ENCODE data around the gene C2orf72. TPM values are rescaled to one million over a fixed set of nuclear protein-coding genes. Genes with fewer than 3 reads are reported as not detected.

The C2orf72 gene
- total RNA-seq, 4 donors from 2014 or later = 0.19 TPM; not detected in 3

GRCh38 chr2:231036131-231036530 is 1.2 kb upstream of the C2orf72 start:
- DNase-seq (ENCODE audit: low spot score) = no peak
- no peak for ATAC-seq (ENCODE audit: low FRiP score)
- TF ChIP-seq, protein P1, sequence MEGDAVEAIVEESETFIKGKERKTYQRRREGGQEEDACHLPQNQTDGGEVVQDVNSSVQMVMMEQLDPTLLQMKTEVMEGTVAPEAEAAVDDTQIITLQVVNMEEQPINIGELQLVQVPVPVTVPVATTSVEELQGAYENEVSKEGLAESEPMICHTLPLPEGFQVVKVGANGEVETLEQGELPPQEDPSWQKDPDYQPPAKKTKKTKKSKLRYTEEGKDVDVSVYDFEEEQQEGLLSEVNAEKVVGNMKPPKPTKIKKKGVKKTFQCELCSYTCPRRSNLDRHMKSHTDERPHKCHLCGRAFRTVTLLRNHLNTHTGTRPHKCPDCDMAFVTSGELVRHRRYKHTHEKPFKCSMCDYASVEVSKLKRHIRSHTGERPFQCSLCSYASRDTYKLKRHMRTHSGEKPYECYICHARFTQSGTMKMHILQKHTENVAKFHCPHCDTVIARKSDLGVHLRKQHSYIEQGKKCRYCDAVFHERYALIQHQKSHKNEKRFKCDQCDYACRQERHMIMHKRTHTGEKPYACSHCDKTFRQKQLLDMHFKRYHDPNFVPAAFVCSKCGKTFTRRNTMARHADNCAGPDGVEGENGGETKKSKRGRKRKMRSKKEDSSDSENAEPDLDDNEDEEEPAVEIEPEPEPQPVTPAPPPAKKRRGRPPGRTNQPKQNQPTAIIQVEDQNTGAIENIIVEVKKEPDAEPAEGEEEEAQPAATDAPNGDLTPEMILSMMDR (IDR thresholded peaks at IDR 0.05) = no peak

DNA sequence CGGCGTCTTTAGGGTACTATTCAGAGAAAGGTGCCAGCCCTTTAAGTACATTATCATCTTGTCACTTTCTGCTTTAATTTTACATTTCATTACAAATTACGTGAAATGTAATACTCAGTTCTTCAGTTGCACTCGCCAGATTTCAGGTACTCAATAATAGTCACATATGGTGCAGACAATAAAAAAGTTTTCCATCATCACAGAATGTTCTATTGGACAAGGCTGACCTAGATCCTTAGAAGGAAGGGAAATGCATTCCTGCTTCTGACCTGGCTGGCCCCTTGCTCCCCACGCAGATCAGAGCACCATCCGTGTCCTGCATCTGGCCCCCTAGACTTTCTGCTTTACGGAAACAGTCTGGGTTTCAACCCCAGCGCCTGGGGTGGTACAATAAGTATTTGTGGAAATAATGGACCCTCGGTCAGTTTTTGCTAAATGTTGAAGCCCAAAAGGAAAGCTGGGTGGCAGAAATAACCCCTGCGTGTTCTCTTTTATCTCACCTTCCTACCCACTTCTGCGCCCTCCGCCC is 681 bp upstream of the C2orf72 start:
- DNase-seq (ENCODE audit: low spot score) (no peak), ATAC-seq (ENCODE audit: low FRiP score) (no peak)
- TF ChIP-seq, protein P1 (IDR thresholded peaks at IDR 0.05) = no peak

DNA sequence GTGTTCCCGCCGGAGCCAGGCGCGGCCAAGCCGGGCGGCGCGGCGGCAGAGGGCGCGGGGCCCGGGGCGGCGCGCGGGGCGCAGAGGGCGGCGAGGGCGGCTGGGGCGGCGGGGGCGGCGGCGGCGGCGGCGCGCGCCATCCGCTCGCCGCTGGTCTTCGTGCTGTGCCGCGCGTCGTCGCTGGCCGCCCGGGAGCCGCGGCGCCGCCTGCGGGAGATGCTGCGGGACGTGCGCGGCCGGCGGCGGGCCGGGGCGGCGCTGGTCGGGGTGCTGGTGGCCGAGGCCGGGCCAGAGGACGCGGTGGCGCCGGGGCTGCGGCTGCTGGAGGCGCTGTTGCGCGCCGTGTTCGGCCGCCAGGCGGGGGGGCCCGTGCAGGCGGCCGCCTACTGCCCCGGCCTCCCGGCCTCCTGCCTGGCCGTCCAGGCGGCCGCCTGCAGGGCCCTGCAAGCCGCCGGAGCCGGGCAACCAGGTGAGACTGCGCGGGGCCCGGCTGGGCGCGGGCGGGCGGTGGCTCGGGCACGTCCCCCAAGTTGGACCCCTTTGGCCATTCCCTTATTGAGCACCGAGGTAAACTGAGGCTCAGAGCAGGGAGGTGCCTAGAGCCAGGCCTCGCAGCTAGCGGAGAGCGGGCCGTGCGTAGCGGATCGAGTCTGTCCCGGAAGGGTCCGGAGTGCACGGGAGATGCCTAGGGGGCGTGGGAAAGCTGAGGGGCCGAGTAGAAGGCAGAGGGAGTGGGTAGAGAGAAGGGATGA is 584 bp downstream of the C2orf72 start:
- TF ChIP-seq, protein P1 (IDR thresholded peaks at IDR 0.05) = no peak

GRCh38 chr2:231038483-231039293 is 1.4 kb downstream of the C2orf72 start:
- no peak for DNase-seq (ENCODE audit: low spot score)
- TF ChIP-seq, protein P1 (IDR thresholded peaks at IDR 0.05) = no peak
- ATAC-seq (ENCODE audit: low FRiP score) = no peak

More for the DNA sequence above, 584 bp downstream of the C2orf72 start:
- ATAC-seq (ENCODE audit: low FRiP score) = peak; percentile 37
- DNase-seq (ENCODE audit: low spot score) = no peak

DNA sequence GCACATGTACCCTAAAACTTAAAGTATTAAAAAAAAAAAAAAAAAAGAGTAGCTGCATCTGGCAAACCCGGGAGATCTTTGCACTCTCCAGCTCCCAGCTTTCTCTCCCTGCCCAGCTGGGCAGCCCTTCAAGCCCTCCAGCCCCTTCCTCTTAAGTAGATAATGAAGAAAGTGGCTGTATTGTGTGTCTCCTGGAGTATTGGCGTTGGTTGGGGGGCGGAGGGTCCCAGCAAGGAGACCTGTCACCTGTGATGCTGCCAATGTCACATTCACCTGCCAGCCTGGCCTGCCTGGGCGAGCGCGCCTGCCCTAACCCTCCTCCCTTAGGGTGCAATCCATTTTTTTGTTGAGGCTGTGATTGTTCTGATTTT is 2.0 kb downstream of the C2orf72 start:
- ATAC-seq (ENCODE audit: low FRiP score) (no peak), DNase-seq (ENCODE audit: low spot score) (no peak)
- TF ChIP-seq, protein P1 (IDR thresholded peaks at IDR 0.05) = no peak

- TF ChIP-seq, protein P1 (IDR thresholded peaks at IDR 0.05) = no peak
- DNase-seq (ENCODE audit: low spot score) = no peak
- ATAC-seq (ENCODE audit: low FRiP score) = no peak
Observed at GRCh38 chr2:231039821-231040364, 2.6 kb downstream of the C2orf72 start.

All from omental fat pad (tissue), 4 donors.